Activated CD8-positive, alpha-beta memory T cell treated with anti-CD3 and anti-CD28 coated beads, Interleukin-2, amount 50 U/mL, for 4 hours (primary cell): ENCODE measurements around the gene DARS1.
"Not testable (repeated sequence)": the region's sequence is repeated elsewhere in the genome, so short reads cannot be mapped to it uniquely, and the experiment has no call there.

Experiments
- DNase-seq: peaks from one replicate; pipeline ENCODE4 v3.0.0-alpha.2; 2020

Gene DARS1

DNA sequence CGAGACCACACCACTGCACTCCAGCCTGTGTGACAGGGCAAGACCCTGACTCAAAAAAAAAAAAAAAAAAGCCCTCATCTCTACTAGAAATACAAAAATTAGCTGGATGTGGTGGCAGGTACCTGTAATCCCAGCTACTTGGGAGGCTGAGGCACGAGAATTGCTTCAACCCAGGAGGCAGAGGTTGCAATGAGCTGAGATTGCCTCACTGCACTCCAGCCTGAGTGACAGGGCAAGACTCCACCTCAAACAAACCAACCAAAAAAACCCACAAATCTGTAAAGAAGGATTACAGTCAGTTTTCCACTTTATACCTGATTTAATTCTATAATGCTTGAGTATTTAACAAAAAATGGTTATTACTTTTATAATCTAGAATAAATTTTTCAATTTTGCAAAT is 9.7 kb downstream of the DARS1 start:
- DNase-seq: no peak

DNA sequence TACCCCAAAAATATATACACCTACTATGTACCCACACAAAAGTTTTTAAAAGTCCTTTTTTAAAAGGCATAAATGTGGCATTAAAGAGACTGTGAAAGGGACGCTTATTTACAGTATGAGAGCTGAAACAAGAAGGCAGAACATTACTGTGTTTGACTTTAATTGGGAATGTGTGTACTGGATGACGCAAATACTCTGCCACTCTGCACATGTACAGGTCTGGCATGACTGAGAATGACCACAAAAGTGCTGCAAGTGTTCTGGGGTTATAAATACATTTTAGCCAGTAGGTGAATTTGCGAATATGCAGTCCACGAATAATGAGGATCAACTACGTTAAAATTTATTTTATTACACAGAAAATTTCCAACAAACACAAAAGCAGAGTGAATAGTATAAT is 11.4 kb downstream of the DARS1 start:
- no peak for DNase-seq

DNA sequence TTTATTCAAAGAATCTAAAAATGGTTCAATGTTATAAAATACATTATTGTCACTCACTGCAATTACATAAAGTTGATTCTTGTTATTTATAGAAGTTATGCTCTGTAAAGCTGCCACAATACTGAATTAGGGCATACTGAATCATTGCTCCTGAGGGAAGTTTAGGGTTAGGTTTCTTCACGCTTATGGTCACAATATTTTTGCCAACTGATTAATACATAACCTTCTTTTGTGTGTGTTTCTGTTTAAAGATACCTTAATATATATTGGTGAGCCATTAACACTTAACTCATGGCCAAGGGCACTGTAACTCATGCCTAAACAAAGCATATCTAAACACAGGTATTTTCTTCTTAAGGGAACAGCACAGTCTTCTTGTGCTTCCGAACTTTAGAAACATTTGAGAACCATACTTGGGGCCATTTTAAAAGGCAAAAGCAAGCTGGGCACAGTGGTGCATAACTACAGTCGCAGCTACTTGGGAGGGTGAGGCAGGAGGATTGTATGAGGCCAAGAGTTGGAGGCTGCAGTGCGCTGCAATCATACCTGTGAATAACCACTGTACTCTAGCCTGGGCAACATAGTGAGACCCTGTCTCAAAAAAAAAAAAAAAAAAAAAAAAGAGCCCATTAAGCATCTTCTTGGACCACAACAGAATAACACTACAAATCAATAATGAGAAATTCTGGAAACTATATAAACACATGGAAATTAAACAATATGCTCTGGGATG is 15.6 kb downstream of the DARS1 start:
- DNase-seq: no peak

DNA sequence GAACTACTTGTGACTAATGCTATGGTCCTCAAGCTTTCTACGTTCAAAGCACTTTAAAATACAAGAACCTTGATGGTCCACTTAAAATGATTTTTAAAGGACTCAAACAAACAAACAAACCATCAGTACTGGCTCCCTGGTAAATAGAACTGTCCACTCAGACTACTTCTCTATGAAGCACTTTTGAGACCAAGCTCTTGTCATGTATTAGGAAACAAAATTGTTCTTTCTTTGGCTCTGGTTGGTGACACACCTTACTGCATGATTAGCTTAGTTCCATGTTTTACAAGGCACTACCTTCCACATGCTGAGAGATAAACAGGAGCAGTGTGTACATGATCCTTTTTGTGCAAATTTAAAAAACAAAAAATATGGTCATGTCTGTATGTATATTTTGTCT is 19.7 kb downstream of the DARS1 start:
- DNase-seq: no peak

DNA sequence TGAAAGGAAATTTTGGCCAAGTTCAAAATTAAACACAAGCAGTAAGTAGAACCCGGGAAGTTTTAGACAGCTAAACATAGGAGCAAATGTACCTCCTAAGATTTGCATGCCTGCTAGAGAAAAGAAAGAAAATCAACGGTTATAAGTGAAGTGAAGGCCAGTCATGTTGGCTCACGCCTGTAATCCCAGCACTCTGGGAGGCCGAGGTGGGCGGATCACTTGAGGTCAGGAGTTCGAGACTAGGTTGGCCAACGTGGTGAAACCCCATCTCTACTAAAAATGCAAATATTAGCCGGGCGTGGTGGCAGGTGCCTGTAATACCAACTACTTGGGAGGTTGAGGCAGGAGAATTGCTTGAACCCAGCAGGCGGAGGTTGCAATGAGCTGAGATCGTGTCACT is 21.0 kb downstream of the DARS1 start:
- DNase-seq: not testable (repeated sequence)

DNA sequence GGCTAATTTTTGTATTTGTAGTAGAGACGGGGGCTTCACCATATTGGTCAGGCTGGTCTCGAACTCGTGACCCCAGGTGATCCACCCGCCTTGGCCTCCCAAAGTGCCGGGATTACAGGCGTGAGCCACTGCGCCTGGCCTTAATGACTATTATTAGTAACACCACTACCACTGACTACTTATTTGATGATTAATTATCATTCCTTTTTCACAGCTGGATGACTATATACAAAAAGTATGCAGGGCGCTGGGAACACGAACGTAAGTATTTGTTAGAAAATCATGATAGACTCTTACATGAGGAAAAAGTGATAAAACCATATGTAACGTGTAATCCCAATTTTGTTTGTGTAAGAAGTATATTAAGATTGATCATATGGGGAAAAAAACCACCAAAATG is 21.6 kb downstream of the DARS1 start:
- DNase-seq: no peak

DNA sequence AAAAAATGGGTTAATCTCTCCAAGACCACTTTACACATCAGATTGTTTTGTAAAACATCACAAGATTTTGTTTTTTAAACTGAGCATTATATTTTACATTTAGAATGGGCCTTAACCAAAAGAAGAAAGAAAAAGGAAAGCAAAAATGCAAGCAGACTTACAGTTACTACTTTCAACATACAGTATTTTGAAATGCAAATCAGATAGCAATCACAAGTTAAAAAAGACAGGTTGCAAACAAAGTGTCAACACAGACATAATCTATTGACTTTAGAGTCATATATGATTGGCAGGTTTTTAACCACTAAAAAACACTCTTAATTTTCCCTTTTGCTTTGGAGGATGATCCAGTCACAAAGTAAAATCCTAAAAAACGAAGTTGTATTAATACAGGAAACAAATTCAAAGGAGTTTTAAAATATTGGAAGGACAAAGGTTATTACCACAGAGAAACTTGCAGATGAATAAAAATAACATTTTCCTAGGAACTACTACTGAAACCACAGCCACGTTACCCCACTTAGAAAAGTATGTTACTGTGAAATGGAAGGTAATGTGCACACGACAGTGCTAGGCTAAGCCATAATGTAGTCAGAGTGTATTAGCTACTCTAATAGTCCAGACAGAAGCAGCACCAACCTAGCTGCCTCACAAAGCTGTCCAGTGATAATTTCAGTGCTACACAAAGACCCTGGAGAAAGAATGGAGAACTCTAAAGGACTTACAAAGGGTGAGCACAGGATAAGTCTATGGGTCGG is 22.9 kb downstream of the DARS1 start:
- DNase-seq: no peak

DNA sequence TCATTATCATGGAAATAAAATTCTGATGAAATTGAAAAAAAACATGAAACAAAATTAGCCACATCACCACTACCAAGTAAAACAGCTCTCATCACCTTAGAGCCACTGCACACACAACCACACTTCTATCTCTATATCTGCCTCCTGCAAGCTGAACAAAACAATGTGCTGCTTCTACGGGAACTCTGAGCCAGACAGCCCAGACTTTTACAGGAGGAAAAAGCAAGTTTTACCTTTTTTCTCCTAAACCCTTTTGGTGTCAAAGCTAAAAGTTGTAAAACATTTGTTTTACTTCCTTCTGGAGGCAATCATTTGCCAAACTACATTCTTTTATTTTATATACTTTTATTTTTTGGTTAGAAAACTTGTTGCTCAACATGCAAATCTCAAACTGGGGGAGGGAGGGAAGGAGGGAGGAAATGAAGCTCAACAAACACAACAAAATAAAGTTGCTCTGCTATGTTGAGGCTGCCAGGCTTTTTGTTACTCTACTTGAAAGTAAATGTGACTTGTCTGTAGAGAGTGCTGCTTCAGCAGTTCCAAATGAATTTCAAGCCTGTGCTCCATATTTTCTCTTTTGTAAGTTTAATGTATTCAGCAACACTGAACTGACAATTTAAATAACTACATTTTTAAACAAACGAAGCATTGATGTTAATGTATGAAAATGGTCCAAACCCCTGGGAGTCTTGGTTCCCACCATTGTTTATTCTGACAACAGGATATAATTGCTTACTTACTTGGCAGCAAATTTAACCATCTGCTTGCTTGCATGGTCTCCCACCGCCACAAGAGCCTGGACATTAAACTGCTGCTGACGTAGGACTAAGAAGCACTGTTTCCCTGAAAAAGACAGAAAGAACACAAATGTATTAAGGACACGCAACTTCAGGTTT is 24.5 kb downstream of the DARS1 start:
- DNase-seq: no peak

DNA sequence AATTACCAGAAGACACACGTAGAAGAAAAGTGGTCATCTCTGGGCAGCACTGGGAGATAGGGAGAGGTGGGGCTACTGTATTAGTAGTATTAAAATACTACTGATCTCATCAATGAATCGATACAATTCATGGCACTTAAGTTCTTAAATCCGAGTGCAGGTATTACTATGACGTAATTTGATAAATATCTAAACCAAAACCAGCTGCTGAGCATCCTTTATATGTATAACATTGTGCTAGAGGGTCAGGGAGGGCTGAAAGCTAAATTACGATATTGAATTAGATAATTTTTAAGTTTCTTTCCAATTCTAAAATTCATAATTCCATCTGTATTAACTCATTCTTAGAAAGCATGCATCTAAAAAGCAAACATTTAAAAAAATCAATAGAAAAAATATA is 25.3 kb downstream of the DARS1 start:
- no peak for DNase-seq

DNA sequence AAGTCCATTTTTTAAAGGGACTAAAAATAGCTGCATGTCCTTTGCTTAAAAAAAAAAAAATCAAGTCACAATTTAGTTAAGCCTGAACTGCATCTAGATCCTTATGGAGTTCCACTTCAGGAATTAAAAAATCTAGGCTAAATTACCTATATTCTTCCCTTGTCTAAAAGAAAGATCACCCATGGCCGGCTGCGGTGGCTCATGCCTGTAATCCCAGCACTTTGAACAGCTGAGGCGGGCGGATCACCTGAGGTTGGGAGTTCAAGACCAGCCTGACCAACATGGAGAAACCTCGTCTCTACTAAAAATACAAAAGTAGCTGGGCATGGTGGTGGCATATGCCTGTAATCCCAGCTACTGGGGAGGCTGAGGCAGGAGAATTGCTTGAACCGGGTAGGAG is 26.5 kb downstream of the DARS1 start:
- DNase-seq: not testable (repeated sequence)

DNA sequence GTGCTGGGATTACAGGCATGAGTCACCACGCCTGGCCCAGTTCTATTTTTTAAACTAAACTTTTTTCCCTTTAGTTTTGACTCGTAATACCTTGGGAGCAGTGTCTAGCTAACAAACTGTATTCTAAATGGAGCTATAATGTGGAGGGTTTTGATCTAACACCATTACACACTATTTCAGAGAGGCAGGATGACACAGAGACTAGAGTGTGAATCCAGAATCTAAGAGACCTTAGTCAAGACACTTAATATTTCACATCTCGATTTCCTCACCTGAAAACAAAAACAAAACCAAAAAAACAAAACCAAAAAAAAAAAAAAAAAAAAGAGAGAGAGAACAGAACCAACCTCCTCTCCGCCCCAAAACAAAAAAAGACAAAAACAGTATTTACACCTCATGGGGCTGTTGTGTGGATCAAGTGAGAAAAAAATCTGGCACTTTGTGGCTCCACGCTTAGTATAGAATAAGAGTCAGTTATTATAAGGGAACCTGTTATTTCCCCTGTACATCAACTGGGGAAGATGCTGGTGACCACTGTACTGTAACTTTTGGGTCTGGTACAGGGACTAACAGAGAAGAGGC is 31.3 kb downstream of the DARS1 start:
- DNase-seq: no peak

DNA sequence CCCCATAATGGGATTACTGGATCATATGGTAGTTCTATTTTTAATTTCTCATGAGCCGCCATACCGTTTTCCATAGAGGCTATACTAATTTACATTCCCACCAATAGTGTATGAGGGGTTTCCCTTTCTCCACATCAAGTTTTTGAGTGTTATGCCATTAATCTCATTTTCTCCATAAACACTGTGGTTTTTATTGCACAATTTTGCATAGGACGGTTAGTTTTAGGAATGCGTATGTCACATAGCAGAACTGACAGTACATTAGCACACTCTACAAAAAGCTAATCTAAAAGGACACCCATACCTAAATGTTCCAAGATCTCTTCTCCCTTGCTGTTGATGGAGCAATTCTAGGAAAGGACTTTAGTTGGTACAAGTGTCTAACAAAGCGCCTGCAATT is 32.5 kb downstream of the DARS1 start:
- no peak for DNase-seq

DNA sequence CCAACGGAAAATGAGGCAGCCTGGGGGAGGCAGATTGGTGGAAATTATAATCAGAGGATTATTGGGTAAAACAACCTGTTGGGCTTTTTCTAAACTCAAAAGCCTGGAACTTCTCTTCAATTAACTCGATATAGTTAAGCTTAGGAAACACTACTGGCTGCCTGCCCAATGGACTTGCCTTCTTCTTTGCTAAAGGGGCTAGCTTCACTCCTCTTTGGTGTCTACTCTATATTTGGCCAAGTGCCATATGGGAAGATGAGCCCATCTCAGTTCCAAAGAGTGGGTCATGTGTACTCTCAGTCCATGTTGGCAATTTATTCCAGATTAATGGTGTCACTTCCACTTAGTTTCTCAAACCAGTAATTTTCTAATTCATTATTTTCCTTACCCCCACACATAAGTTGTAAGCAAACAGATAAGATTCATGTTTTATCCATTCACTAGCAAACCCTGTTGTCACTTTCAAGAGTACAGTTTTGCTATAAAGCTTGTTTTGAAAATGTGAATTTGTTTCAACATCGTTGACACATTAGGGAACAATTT is 34.3 kb downstream of the DARS1 start:
- no peak for DNase-seq

DNA sequence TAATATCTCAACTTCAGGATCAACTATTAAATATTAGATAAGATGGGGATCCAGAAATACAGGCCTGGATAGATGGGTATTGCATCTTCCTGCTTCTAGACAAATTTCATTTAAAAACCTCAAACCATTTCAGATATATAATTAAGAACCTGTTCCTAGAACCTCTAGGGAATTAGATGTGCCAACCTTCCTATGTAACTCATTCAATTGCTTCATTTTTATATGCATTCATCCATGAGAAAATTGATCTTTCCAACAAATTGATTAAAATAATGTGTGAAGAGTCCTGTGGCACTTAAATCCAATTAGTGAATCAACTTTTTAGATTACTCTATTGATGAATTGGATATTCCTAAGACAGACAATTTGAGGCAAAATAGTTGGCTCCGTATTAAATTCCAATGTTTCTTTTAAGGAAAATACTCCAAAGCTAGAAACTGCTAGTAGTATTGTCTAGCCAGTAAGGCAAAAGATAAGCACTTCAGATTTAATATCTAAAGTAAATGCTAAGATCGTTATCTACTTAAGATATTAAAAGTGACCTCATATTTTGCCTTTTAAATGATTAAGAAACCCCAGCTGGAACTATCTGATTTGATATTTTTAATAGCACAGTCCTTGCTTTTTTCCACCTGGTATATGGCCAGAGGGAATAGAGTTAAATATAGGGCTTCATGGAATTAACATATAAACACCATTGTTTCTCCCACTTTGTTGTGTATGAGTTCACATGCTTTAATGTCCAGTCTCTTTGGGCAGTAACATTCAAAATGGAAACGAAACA is 35.8 kb downstream of the DARS1 start:
- no peak for DNase-seq

DNA sequence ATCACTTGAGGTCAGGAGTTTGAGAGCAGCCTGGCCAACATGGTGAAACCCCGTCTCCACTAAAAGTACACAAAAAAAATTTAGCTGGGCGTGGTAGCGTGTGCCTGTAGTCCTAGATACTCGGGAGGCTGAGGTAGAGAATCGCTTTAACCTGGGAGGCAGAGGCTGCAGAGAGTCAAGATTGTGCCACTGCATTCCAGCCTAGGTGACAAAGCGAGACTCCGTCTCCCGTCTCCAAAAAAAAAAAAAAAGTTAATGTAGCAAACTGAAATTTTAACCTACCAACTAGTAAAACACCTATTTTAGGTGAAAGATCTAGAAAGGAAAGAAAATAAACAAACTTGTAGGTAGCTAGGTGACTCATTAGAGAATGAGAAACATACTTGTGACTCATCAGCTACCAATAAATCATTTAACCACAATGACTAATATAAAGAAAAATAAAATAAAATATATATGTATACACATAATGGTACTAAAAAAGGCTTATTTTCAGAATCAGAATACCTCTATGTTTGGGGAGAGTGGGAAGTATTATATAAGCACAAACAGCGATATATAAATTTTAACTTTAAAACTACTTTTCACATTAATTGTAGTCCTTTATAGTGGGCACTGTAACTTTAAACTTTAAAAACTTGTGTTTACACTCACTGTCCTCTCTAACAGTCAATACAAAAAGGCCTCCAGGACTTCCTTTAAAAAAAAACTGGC is 36.6 kb downstream of the DARS1 start:
- DNase-seq: no peak

DNA sequence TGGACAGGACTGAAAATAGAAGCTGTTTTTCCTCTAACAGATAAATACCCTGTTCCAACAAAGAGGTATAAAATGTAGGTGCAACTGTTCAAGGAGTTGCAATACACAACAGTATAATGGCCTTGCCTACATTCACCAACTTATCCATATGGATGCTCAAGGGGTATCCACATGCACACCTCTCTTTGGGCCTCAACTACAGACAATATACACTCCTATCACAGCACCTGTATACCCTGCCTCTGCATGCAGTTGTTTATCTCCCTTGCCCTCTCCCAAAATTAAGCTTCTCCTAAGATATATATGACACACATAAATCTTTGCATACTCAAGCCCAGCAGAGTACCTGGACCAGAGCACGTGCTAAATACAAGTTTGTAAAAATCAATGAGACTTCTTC is 37.3 kb downstream of the DARS1 start:
- DNase-seq: no peak

DNA sequence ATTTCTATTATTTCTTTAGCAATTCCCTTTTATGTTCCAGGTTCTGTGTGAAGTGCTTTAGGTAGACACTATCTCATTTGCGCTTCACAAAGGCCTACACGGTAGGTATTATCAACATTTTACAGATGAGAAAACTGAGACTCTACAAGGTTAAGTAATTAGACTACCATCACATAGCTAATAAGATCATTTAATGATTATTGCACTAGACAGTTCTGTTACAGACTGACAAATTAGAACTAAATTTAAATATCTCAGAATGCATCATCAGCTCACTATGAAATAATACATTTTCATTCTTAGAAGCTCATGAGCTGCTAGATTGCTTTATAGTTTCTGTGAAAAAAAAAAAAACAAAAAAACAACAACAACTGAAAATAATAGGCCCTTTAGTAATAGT is 37.9 kb downstream of the DARS1 start:
- DNase-seq: no peak

DNA sequence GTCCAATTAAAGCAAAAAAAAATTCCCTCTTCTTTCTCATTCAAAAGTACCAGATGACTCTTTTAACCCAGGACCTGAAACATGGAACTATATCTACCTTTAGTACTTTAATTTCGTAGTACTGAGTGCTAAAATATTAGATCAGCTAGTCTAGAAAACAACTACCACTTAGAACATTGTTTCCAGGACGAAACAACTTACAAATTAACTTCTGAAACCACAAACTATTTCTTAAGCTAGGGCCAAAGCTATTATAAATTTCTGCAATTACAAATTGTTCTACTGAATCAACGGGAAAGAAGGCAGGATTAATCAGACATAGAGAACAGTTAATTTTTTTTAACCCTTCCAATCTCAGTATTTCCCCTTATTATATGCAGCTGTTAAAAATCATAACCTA is 39.9 kb downstream of the DARS1 start:
- DNase-seq: no peak

DNA sequence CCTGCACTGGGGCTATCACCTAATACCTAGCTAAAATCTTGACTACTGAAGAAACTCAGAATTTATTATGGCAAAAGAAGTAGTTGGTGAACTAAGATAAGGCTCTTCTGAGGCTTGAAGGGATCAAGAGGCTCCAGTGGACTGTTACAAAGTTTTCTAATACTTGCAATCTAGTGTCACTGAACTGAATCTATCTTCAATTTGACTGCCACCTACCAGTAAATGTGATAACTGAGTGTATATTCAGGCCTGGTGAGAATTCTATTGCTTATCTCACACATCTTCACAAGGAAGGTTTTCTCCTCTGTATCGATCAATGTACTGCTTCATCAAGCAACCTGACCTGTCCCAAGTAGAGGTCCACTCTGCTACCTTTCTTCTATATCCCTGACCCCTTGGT is 40.8 kb downstream of the DARS1 start:
- DNase-seq: no peak

DNA sequence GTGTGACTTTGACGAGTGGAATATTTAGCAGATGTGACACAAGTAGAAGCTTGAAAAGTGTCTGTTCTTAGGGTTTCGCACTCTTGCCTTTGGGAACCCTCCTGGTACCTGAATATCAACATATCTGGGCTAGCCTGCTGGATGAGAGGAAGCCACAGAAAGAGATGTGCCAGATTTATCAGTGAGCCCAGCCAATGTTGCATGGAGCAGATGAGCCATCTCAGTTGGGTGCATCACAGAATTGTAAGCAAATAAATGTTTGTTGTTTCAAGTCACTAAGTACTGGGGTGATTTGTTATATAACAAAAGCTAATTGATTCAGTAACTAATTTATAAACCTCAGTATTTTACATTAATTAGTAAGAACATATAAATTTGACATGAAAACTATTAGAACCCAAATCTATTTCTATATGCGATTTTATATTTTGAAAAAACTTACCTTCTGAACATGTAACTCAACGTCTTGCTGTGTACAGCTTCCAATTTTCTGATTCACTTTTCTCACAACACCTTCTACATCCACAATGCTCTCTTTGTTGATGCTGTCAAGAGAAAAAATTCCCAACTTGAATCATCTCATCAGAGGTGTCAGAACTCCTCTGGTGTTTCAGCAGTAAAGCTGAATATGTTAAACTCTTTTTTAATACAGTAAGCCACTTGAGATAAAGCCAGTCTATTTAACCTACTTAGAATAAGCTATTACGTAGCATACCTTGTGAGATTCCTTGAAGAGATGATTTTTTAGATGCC is 42.3 kb downstream of the DARS1 start:
- no peak for DNase-seq

DNA sequence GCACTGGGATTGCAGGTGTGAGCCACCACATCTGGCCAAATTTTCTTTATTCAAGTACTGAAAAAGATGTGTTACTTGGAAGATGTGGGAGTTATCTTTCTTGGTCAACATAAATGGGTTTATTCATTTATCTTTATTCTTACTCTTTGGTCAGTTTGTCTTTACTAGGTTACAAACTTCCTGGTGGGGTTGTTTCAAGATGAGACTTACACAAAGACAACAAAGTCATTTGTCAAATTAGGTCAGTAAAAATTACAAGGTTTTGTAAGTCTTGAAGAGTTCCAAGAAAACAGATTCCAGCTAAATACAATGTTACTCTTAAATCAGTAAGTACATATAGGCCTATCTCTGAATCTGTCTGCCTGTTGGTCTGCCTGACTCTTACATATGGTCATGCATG is 48.9 kb downstream of the DARS1 start:
- no peak for DNase-seq
